ENCODE results near the gene DCT. TPM values are rescaled to one million over a fixed set of nuclear protein-coding genes. Genes with fewer than 3 reads are reported as not detected.
"Not testable (repeated sequence)": the region's sequence is repeated elsewhere in the genome, so short reads cannot be mapped to it uniquely, and the experiment has no call there.

DCT gene
- total RNA-seq, 3 donors from 2014 or later, result 0.64 to 2.2 (median 0.66) TPM

DNA sequence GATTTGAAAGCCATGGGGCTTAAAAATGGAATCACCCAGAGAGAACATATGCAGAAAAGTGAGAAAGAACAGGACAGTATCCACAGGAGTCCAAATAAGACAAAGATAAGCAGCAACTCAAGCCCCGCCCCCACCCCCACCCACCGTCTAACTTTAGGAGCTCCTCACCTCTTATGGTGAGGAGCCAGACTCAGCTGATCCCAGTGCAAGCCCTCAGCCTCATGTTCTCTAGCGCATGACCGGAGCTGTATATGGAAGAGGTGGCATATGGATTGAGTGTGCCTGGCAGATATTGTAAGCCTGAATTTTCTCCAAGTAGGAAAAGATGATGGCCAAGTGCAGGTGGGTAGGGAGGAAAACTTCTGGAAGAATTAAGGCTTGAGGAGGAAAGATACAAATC is 36.4 kb upstream of the DCT start:
- no peak for TF ChIP-seq POLR2AphosphoS5 (IDR thresholded peaks at IDR 0.05)
- TF ChIP-seq, protein P1, sequence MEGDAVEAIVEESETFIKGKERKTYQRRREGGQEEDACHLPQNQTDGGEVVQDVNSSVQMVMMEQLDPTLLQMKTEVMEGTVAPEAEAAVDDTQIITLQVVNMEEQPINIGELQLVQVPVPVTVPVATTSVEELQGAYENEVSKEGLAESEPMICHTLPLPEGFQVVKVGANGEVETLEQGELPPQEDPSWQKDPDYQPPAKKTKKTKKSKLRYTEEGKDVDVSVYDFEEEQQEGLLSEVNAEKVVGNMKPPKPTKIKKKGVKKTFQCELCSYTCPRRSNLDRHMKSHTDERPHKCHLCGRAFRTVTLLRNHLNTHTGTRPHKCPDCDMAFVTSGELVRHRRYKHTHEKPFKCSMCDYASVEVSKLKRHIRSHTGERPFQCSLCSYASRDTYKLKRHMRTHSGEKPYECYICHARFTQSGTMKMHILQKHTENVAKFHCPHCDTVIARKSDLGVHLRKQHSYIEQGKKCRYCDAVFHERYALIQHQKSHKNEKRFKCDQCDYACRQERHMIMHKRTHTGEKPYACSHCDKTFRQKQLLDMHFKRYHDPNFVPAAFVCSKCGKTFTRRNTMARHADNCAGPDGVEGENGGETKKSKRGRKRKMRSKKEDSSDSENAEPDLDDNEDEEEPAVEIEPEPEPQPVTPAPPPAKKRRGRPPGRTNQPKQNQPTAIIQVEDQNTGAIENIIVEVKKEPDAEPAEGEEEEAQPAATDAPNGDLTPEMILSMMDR (IDR thresholded peaks at IDR 0.05), result no peak
- TF ChIP-seq POLR2A (IDR thresholded peaks at IDR 0.05), result no peak
- DNase-seq (ENCODE audit: low spot score in 2 of 2), result no peak
- intact Hi-C loops (cut with DNase I; ENCODE audit: low total_unique reads), result loop anchor here (5.0 kb wide), 1 partner anchor 1724 kb away; no protein-coding TSS in a partner anchor
- Histone ChIP-seq H3K27ac (no peak overlapping the region), H3K4me3 (no peak overlapping the region), H3K27me3 (no peaks in the 10 kb centered on the region), H3K36me3 (no peaks in the 10 kb centered on the region), H3K4me1 (peaks cover 0 to 7% of the 10 kb centered on the region in 2 donors), H3K9me3 (no peaks in the 10 kb centered on the region)

DNA sequence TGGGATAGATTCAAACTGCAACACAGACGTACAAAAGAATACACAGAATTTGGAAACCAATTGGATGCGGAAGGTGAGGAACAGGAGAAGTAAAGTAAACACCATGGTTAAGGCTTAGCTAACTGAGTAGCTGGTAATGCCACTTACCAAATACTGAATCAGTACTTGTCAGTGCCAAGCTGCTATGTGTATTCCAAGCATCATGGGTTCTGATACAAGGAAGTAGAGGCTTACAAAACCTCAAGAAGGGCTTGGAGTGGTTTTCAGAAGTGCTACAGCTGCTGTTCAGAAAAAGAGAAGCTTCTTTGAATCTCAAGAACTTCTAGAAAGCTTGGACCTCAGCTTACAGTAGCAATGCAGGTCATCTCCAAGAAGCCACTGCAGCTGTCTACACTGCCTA is 35.9 kb upstream of the DCT start:
- no peaks in the 10 kb centered on the region for H3K27me3 ChIP-seq
- intact Hi-C loops (cut with DNase I; ENCODE audit: low total_unique reads), result loop anchor here (5.0 kb wide), 1 partner anchor 1723 kb away; no protein-coding TSS in a partner anchor
- H3K4me1 ChIP-seq, result peaks cover 0 to 7% of the 10 kb centered on the region in 2 donors
- H3K27ac ChIP-seq, result no peak overlapping the region
- H3K36me3 ChIP-seq, result no peaks in the 10 kb centered on the region
- TF ChIP-seq, protein P1 (IDR thresholded peaks at IDR 0.05), result no peak
- TF ChIP-seq POLR2AphosphoS5 (IDR thresholded peaks at IDR 0.05) (no peak), POLR2A (IDR thresholded peaks at IDR 0.05) (no peak)
- DNase-seq (ENCODE audit: low spot score in 2 of 2), result no peak
- no peak overlapping the region for H3K4me3 ChIP-seq
- H3K9me3 ChIP-seq, result no peaks in the 10 kb centered on the region

DNA sequence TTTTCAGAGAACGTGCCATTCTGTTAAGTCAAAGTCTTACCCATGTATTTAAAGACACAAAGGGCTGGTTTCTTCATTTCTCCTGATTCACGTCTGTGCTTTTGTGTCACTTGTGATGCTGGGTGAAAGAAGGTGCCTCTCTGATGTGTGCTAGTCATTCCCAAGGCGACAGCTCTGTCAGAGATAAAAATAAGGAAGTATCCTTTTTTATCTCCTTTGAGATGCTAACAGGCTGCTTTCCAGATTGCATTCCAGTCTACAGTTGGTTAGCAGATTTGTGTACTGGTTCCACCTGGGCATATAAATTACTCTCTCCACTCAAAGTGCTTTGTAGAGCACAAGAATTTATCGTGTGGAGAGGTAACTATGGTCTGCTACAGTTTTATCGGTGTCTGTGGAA is 33.5 kb upstream of the DCT start:
- intact Hi-C loops (cut with DNase I; ENCODE audit: low total_unique reads), result no loop called here

DNA sequence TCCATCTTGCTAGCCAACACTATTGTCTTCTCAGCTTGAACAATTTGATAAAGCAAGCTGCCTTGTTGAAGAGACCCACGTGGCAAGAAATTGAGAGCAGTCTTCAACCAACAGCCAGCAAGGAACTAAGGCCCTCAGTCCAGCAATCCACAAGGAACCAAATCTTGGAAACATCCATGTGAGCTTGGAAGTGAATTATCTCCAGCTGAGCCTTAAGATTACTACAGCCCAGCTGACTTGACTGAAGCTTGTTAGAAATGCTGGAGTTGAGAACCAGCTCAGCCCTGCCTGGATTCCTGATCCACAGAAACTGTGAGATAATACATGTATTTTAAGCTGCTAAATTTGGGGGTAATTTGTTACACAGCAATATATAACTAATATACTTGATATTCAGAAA is 26.2 kb upstream of the DCT start:
- Histone ChIP-seq H3K9me3 (no peaks in the 10 kb centered on the region), H3K36me3 (no peaks in the 10 kb centered on the region), H3K27me3 (no peaks in the 10 kb centered on the region), H3K4me3 (no peak overlapping the region), H3K27ac (no peak overlapping the region), H3K4me1 (no peaks in the 10 kb centered on the region)
- no peak for DNase-seq (ENCODE audit: low spot score in 2 of 2)
- intact Hi-C loops (cut with DNase I; ENCODE audit: low total_unique reads), result no loop called here
- TF ChIP-seq POLR2A (IDR thresholded peaks at IDR 0.05), result no peak
- TF ChIP-seq, protein P1 (IDR thresholded peaks at IDR 0.05), result no peak
- TF ChIP-seq POLR2AphosphoS5 (IDR thresholded peaks at IDR 0.05), result no peak

More for the DNA sequence above, 33.5 kb upstream of the DCT start:
- no peak overlapping the region for H3K27ac ChIP-seq
- TF ChIP-seq, protein P1 (IDR thresholded peaks at IDR 0.05), result no peak
- no peak for TF ChIP-seq POLR2AphosphoS5 (IDR thresholded peaks at IDR 0.05)
- no peak for TF ChIP-seq POLR2A (IDR thresholded peaks at IDR 0.05)
- H3K9me3 ChIP-seq, result no peaks in the 10 kb centered on the region
- no peaks in the 10 kb centered on the region for H3K27me3 ChIP-seq
- DNase-seq (ENCODE audit: low spot score in 2 of 2), result no peak
- no peaks in the 10 kb centered on the region for H3K4me1 ChIP-seq
- no peak overlapping the region for H3K4me3 ChIP-seq
- no peaks in the 10 kb centered on the region for H3K36me3 ChIP-seq

DNA sequence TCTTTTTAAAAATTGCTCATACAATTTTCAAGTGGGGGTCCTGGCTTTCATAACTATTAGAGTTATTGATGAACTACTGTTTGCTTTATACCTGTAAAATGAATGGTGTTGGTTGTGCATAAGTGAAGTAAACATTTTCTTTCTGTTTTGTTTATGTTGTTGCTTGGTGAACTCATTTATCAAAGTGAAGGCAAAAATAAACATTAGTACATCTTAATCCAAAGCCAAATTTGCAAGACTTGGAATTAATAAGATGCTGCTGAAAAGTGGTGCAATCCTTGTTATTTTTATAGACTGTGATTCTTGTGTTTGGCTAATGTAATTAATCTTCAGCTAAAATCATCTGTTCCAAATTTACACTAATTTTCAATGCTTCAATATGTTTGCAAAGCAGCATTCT is 24.4 kb upstream of the DCT start:
- intact Hi-C loops (cut with DNase I; ENCODE audit: low total_unique reads), result no loop called here
- DNase-seq (ENCODE audit: low spot score in 2 of 2), result no peak
- H3K36me3 ChIP-seq, result no peaks in the 10 kb centered on the region
- peaks cover 0 to 1% of the 10 kb centered on the region in 2 donors for H3K9me3 ChIP-seq
- no peaks in the 10 kb centered on the region for H3K4me1 ChIP-seq
- H3K4me3 ChIP-seq, result no peak overlapping the region
- no peaks in the 10 kb centered on the region for H3K27me3 ChIP-seq
- no peak for TF ChIP-seq POLR2A (IDR thresholded peaks at IDR 0.05)
- no peak for TF ChIP-seq POLR2AphosphoS5 (IDR thresholded peaks at IDR 0.05)
- TF ChIP-seq, protein P1 (IDR thresholded peaks at IDR 0.05), result no peak
- no peak overlapping the region for H3K27ac ChIP-seq

DNA sequence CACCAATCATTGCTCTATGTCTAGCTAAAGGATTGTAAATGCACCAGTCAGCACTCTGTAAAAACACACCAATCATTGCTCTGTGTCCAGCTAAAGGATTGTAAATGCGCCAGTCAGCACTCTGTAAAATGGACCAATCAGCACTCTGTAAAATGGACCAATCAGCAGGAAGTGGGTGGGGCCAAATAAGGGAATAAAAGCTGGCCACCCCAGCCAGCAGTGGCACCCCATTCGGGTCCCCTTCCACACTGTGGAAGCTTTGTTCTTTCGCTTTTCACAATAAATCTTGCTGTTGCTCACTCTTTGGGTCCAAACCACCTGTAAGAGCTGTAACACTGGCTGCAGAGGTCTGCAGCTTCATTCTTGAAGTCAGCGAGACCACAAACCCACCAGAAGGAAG is 19.3 kb upstream of the DCT start:
- H3K36me3 ChIP-seq; DNase-seq (ENCODE audit: low spot score in 2 of 2); H3K4me3 ChIP-seq; H3K9me3 ChIP-seq; intact Hi-C loops (cut with DNase I; ENCODE audit: low total_unique reads); H3K27me3 ChIP-seq; H3K4me1 ChIP-seq; H3K27ac ChIP-seq: not testable (repeated sequence)

All from breast epithelium (tissue), 4 donors.